Panc1 (cell line): ENCODE data around the gene TIMM22. TPM values are rescaled to one million over a fixed set of nuclear protein-coding genes. Genes with fewer than 3 reads are reported as not detected.

Source experiments
- ATAC-seq: fragments of 200-7000 bp; cut with Tn5 transposase; 2 replicates; pipeline ENCODE4 v1.9.1; 2020; ENCODE audit warnings: mild to moderate bottlenecking, moderate library complexity
- BruUV-seq: library from RNA; stranded (reverse); fragments of 400-500 nt; replicated peaks from 2 replicates; lab custom pipeline; 2021; lab: Mats Ljungman, UMichigan
- CTCF ChIA-PET: fragments of 300-600 bp; sonication (Branson Sonifier 250); formaldehyde crosslinking; loops from one replicate; lab custom pipeline; 2022; ENCODE audit warnings: antibody characterized with exemption; lab: Charles Lee
- POLR2A ChIA-PET: fragments of 300-600 bp; sonication (Branson Sonifier 250); formaldehyde crosslinking; loops from one replicate; lab custom pipeline; 2022; ENCODE audit warnings: antibody characterized with exemption; lab: Charles Lee
- DNase-seq: peaks from one replicate; pipeline ENCODE4 v3.0.0-alpha.2; 2010; ENCODE audit warnings: low read depth, low spot score
- H3K27ac ChIP-seq: 2 replicates; pipeline ENCODE4 v1.5.1; 2011; ENCODE audit warnings: mild to moderate bottlenecking, low read length, inconsistent platforms
- H3K27me3 ChIP-seq: fragments of 200-500 bp; sonication (Bioruptor generic); 2 replicates; pipeline ENCODE4 v1.6.0; 2014; ENCODE audit warnings: low read length, inconsistent platforms; ENCODE audit not compliant: control insufficient read depth, insufficient read depth
- H3K36me3 ChIP-seq: fragments of 200-500 bp; sonication (Bioruptor generic); 2 replicates; pipeline ENCODE4 v1.5.1; 2014; ENCODE audit warnings: inconsistent platforms, mild to moderate bottlenecking, low read length, moderate library complexity; ENCODE audit not compliant: control insufficient read depth, insufficient read depth
- H3K4me1 ChIP-seq: 2 replicates; pipeline ENCODE4 v1.5.1; 2011; ENCODE audit warnings: inconsistent platforms, mild to moderate bottlenecking, low read length, moderate library complexity; ENCODE audit not compliant: control insufficient read depth, insufficient read depth
- H3K4me3 ChIP-seq, 2 experiments: 2 replicates each; pipeline ENCODE4 v1.5.1; 2011 to 2012; ENCODE audit warnings: low read depth in 2 of 2, low read length in 2 of 2, mild to moderate bottlenecking in 2 of 2, inconsistent platforms in 1 of 2, moderate library complexity in 1 of 2
- H3K9me3 ChIP-seq: fragments of 200-500 bp; sonication (Bioruptor generic); 2 replicates; pipeline ENCODE4 v1.5.1; 2014; ENCODE audit warnings: low read depth, mild to moderate bottlenecking, inconsistent platforms, low read length, moderate library complexity; ENCODE audit not compliant: control insufficient read depth, insufficient read depth
- CTCF ChIP-seq: fragments of 450-650 bp; IDR thresholded peaks from 2 replicates; pipeline ENCODE4 v1.5.1; 2017; ENCODE audit warnings: mild to moderate bottlenecking
- POLR2AphosphoS5 ChIP-seq: IDR thresholded peaks from 2 replicates; pipeline ENCODE4 v1.6.1; 2012; ENCODE audit warnings: mild to moderate bottlenecking, low read depth, low read length, moderate library complexity
- REST ChIP-seq, 2 experiments: IDR thresholded peaks; 2 replicates each; pipeline ENCODE4 v1.6.1; 2011 to 2012; ENCODE audit warnings: low read depth in 2 of 2, control low read depth in 1 of 2, low read length in 1 of 2, mild to moderate bottlenecking in 1 of 2, moderate library complexity in 1 of 2; ENCODE audit not compliant: insufficient read depth in 1 of 2
- SIN3A ChIP-seq: IDR thresholded peaks from 2 replicates; pipeline ENCODE4 v1.6.1; 2012; ENCODE audit warnings: low read depth, mild to moderate bottlenecking, low read length, moderate library complexity, borderline replicate concordance; ENCODE audit not compliant: insufficient read depth
- TCF7L2 ChIP-seq: IDR thresholded peaks from 2 replicates; pipeline ENCODE4 v1.6.1; 2011; ENCODE audit warnings: mild to moderate bottlenecking, low read depth, low read length, inconsistent platforms
- in situ Hi-C: cut with HindIII; loops from 2 replicates; pipeline ENCODE4 v1.10.0; 2016; ENCODE audit warnings: low sequenced_read_pairs, low pct_unique_long_range_greater_than_20kb
- intact Hi-C: fragments of 100-400 bp; cut with micrococcal nuclease; formaldehyde crosslinking; loops from one replicate; pipeline ENCODE4 v1.10.0; 2022; ENCODE audit not compliant: unreplicated experiment
- total RNA-seq: library from RNA; stranded (reverse); gene quantifications from one replicate; pipeline ENCODE4 v1.2.1, GENCODE V29; 2021; ENCODE audit not compliant: unreplicated experiment

Gene TIMM22
- total RNA-seq, 1 experiment from 2014 or later = 10.2 TPM

GRCh38 chr17:1032391-1032790 is 35.5 kb downstream of the TIMM22 start:
- Histone ChIP-seq H3K27ac (no peak overlapping the region), H3K9me3 (no peaks in the 10 kb centered on the region), H3K4me3 (no peak overlapping the region), H3K27me3 (no peaks in the 10 kb centered on the region), H3K36me3 (no peaks in the 10 kb centered on the region), H3K4me1 (peaks cover 6% of the 10 kb centered on the region)
- BruUV-seq = no TSS peak
- intact Hi-C loops (no loop called here), in situ Hi-C loops (no loop called here)
- DNase-seq (no peak), ATAC-seq (no peak)
- TF ChIP-seq POLR2AphosphoS5 = no peak
- TF ChIP-seq TCF7L2 = no peak
- no peak for TF ChIP-seq CTCF
- no peak for TF ChIP-seq REST (IDR thresholded peaks at IDR 0.05; ENCODE audit: insufficient read depth in 1 of 2, low read depth in 2 of 2, low read length in 1 of 2)
- TF ChIP-seq SIN3A = no peak
- POLR2A ChIA-PET = no interaction called here
- CTCF ChIA-PET = no interaction called here

GRCh38 chr17:1033503-1033902 is 36.6 kb downstream of the TIMM22 start:
- no peak for TF ChIP-seq POLR2AphosphoS5
- no peak for TF ChIP-seq REST (IDR thresholded peaks at IDR 0.05; ENCODE audit: insufficient read depth in 1 of 2, low read depth in 2 of 2, low read length in 1 of 2)
- TF ChIP-seq SIN3A = no peak
- TF ChIP-seq TCF7L2 = no peak
- TF ChIP-seq CTCF = no peak
- BruUV-seq = no TSS peak
- Histone ChIP-seq H3K4me3 (no peak overlapping the region), H3K4me1 (peaks cover 6% of the 10 kb centered on the region), H3K27ac (no peak overlapping the region), H3K27me3 (no peaks in the 10 kb centered on the region), H3K9me3 (no peaks in the 10 kb centered on the region), H3K36me3 (no peaks in the 10 kb centered on the region)
- CTCF ChIA-PET = no interaction called here
- intact Hi-C loops = no loop called here
- in situ Hi-C loops = no loop called here
- ATAC-seq (no peak), DNase-seq (no peak)
- POLR2A ChIA-PET = no interaction called here
